HG02884 (cell line): Measurements from ENCODE around the gene PHF23.
"Not testable (repeated sequence)": the region's sequence is repeated elsewhere in the genome, so short reads cannot be mapped to it uniquely, and the experiment has no call there.

Source experiments
- ATAC-seq: cut with Tn5 transposase; IDR thresholded peaks from one replicate; pipeline ENCODE4 v1.9.1; 2021; ENCODE audit warnings: mild to moderate bottlenecking, moderate library complexity; ENCODE audit not compliant: unreplicated experiment

PHF23 gene

DNA sequence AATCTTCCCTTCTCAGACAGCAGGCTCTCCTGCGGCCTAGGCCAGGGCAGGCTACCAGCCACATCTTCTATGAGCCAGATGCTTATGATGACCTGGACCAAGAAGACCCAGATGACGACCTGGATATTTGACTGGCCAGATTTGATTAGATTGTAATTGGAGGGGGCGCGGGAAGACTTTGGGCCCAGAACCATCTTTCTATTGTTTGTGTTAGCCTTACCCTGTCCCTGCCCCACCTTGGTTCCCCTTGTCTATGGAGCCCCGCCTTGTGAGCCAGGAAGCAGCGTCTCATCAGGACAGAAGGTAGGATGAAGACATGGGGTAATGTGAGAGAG lies 20.3 kb upstream of the PHF23 start:
- no peak for ATAC-seq

DNA sequence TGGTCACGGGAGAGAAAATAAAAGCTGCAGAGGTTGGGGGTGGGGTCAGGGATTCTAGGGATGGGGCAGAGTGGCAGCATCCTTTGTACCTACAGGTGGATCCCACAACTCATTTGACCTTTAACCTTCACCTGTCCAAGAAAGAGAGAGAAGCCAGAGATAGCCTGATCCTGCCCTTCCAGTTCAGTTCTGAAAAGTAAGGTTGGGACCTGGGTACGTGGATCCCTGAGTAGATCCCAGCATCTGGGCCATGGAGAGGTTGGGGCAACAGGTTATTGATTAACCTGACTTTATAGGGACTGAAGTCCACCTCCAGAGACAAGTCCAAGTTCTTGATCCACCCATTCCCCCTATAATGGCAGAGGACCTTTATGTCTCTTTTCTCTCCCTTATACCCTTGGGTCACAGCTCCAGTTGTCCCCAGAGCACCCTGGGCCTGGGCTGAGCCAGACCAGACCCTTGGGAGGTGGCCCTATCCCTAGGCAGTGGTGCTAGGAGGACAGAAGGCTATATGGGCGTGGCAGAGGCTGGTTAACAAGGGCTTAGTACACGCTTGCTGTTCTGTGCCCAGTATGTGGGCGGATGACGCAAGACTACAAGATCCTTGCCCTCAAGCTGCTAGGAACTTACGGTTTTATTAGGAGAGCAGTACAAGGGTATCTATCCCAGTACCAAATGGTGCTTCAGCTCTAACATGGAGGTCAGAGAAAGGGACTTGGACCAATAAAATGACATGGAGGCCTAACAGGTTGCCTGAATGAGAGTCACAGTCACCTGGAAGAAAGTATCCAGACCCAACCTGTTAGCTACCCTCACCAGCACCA lies 19.7 kb upstream of the PHF23 start:
- ATAC-seq: no peak

DNA sequence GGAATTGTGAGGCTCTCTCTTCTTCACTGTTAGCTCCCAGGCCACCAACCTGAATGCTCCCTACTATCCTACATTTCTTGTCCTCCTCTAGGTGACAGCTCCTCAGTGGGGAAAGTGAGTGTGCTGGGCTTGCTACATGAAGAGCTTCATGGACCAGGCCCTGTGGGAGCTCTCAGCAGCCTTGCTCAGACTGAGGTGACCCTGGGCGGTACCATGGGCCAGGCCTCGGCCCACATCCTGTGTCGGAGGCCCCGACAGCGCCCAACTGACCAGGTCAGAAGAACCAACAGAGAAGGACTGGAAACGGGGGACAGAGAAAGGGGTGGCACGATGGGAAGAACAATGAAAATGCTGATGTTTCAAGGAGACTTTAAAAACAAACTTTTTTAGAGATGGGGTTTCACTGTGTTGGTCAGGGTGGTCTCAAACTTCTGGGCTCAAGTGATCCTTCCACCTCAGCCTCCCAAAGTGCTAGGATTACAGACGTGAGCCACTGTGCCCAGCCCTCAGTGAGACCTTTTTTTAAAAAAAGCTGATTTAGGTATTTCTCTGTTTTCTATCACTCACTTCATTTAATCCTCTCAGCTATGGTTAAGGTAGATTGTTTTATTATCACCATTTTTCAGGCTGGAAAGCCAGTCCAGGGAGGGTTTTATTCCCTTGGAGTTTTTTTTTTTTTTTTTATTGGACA lies 17.7 kb upstream of the PHF23 start:
- no peak for ATAC-seq

DNA sequence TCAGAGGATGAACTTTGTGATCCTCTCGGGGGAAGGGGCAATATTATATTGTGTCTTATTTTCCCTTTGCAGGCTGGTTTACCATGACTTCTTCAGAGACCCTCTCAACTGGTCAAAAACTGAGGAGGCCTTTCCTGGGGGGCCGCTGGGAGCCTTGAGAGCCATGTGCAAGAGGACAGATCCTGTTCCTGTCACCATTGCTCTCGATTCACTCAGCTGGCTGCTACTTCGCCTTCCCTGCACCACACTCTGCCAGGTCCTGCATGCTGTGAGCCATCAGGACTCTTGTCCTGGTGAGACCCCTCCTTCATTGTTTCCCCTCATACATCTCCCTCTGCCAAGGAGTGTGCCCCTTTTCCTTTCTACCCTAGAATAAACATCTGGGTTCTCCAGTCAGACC lies 15.3 kb upstream of the PHF23 start:
- no peak for ATAC-seq

DNA sequence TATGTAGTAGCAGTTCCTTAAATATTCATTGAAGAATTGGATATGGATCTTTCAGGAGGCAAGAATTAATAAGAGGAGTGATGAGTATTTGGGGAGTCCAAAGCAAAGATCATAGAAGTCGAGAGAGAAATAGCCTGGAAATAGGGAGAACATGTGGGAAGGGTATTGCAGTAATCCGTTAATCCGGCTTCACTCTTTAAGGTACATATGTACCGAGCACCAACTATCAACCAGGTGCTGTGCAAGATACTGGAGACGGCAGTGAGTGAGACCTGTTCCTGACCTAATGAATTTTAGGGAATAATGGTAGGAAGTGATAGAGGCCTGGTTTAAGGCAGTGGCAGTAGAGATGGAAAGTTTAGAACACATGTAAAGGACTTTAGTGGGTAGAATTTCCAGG lies 13.8 kb upstream of the PHF23 start:
- no peak for ATAC-seq

DNA sequence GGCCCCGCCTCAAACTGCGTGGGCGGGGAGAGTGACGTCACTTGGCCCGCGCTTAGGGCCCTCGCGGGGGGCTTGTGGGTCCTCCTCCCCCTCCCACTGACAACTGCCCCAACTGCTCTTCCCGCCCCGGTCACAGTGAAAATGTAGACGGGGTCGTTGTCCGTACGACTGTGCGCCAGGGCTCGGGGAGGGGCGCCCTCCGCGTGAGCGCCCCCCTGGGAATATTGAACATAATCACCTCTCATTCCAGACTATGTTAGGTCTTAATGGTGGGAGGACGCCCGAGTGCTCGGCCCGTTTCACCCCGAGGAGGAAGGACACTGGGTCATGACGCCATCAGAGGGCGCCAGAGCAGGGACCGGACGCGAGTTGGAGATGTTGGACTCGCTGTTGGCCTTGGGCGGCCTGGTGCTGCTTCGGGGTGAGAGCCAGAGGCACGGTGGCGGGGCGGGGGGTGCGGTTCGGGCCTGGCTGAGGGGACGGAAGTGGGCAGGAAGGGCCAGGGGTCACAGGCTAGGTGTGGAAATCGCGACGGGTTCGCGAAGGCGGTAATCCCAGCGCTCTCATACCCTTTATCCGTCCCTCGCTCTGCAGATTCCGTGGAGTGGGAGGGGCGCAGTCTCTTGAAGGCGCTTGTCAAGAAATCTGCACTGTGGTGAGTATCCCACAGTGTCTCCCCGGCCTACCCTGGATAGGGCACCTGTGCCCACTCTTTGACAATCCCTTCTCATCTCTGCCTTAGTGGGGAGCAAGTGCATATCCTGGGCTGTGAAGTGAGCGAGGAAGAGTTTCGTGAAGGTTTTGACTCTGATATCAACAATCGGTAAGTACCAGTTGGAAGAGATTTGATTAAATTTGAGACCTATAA lies 13.2 kb upstream of the PHF23 start, which contains the start of gene ELP5:
Gene ELP5 (plus strand): TSS at position 40 of the 868 bp plus-strand sequence. CDS start 336 bp downstream, at position 376.
- ATAC-seq: peak; percentile 46

DNA sequence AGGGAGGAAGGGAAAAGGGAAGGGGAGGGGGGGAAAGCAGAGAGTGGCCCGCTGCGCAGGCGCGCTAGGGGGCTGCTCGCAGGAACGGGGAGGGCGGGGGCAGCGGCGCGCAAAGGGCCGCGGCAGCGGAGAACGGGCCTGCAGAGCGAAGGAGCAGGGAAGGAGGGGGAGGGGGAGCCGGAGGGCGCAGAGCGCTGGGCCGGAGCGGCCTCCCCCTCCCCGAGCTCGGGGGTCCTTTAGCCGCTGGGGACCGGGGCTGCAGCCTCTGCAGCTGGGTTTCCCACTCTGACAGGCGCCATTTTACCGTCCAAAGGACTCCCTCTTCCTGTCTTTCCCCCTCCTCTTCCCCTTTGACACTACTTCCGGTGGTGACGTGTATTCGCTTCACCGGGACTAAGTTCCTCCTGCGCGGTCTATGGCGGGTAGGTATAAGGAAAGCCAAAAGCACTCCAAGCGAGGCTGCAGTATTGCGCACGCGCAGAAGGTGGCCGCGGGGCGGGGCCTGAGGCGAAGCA lies 12.5 kb upstream of the PHF23 start, which contains the start of gene CTDNEP1:
Gene CTDNEP1 (minus strand): TSS at position 74 of the 515 bp plus-strand sequence. CDS start 438 bp downstream, outside the sequence.
- peak; percentile 75 for ATAC-seq

DNA sequence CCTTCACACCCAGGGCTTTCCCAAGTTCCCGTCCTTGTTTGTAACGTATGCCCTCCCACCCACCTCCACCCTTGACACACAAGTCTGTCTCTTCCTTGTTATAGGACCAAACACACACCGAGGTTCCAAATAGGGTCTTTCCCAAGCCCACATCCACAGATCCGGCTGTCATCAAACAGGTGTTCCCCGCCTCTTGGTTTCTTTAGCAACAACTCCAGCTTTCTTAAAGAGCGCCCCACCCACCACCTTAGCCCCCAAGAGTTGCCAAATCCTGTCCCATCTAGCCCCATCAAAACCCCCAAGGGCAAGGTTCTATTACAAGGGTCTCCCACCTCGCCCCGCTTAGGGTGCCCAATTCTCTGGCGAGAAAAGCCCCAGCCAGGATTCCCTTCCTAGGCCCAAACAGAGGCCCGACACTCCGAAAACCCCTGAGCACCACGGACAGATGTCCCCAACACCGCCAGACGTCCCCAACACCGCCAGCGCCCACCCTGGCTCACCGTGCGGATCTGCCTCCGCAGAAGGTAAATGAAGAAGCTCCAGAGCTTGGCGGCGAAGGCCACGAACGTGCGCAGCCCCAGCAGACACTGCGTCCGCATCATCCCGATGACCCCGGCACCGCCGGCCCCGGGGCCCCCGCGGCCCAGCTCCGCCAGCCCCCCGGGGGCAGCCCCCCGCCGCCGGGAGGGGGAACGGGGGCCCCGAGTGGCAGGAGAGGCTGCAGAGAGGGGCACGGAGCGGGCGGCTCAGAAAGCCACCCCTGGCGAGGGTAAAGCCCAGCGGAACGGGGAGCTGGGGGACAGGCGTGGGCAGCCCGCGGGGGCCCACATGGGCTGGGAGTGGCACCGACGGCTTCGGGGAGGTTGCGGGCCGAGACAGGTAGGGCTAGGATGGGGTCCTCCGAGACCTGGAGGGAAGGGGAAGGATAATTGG lies 11.7 kb upstream of the PHF23 start:
- ATAC-seq: no peak

DNA sequence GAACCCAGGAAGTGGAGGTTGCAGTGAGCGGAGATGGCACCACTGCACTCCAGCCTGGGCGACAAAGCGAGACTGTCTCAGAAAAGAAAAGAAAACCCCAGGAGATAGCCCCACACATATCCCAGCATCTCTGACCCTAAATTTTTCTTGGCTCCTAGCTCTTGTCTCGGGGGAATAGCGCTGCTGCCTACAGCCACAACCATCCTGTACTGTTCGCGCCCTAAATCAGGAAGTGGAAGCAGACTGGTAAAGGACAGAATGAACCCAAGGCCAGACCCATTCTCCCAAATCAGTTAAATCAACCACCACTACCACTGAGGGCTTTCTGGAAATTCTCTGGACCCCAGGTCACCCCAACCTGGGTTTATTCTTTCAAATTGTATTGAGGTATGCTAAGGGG lies 10.6 kb upstream of the PHF23 start:
- no peak for ATAC-seq

DNA sequence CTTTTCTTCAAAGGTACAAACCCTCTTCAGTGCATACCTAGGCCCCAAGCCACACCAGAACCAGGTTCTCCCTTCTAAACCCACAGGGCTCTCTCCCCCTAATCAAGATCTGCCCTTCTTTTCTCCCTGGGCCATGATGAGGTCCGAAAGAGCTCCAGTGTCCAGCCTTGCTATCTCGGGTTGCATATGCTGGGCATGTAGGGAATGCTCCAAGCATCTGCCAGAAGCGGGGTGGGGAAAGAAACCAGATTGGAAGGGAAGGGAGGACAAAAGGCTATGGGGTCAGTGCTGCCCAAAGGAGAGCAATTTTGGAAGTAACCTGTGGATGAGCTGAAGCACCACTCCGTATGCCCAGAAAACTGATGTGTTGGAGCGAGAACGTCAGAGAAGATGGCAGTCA lies 10.0 kb upstream of the PHF23 start:
- ATAC-seq: no peak

DNA sequence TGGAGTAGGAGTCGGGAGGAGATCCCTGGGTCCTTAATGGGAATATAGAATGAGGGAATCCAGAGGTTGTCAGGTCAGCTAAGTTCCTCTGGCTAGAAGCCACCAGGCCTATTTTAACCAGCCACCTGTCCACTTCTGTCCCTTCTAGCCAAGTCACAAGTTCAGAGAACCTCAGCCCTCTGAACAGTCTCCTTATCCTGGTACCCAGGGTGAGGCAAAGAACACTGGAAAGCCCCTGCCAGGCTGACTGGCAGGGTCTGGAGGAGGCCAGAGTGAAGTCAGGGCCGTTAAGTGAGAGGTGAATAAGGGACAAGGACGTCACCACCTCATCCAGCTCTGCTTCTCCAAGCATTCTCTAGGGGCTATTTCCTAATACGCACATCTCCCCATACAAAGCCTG lies 9.5 kb upstream of the PHF23 start:
- ATAC-seq: no peak

DNA sequence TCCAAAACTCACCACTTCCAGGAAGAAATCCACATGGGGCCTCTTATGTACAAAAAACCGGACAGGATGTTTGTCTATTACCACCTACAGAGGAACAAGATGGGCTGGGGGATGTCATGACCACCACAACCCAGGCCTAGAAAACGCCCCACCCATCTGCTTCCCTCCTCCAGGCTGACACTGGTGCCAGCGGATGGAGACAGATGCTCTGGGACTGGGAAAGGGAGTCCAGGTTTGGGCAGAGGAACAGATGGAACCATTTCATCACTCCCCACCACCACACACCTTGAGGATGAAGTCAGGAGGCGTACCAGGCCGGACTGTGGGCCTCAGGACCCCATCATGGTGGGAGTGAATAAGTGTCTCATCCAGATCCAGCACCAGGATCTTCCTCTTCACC lies 7.5 kb upstream of the PHF23 start:
- no peak for ATAC-seq

DNA sequence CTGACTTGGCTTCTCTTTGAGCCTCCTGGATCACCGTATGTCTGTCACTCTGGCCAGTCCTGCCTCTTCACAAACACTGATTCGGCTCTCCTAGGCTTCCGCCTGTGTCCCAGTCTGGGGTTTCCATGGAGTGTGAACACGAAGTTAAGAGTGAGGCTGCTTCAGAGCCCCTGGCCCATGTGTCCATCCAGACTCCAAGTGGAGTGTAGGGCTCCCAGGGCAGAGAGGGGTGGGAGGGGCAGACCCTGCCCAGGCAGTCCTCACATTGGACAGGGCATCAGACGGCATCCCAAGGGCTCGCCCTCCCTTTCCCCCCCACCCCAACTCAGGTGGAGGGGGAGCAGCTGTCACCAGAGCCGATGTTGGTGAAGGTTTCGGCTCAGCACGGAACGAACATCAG lies 4.6 kb upstream of the PHF23 start:
- ATAC-seq: not testable (repeated sequence)

DNA sequence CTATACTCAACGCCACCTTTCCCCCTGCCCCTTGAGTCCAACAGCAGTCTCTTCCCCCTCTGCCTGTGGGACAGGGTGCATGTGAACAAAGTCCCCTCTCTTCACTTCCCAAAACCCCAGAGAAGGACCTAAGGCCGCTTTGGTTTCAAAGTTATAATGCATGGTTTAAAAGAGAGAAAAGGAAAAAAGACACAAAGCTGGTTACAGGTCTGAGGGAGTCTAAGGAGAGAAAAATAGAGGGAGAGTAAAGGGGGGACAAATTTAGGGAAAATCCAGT lies 4.1 kb upstream of the PHF23 start:
- ATAC-seq: no peak

DNA sequence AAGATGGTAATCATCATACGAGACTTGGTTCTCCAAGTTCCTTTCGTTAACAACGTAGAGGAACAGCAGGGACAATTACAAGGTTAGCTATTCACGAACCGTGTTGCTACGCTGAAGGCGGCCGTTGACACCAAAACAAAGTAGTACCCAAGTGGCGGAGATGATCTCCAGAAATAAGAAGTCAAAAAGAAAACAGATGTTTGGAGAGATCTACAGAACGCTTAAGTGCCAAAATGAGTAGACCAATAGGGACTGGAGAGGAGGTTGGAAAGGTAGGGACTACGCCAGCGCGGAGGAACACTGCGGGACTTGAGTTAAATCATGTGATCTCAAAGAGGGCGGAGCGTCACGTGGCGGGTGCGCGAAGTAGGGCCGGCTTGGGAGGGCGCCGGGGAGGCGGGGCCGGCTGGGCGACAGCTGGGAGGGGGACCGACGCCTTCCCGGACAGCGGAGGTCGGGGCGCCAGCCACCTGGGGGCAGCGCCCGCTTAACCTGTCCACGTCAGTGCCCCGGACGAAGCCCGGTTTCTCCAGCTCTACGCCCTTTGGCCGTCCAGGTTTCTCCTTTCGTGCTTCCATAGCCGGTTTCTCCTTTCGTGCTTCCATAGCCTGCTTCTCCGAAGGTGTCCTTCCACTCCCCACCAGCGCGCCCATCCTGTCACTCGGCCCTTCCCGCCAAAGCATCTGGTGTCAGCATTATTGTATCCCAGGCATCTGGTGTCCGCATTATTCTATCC lies 3.6 kb upstream of the PHF23 start:
- no peak for ATAC-seq

DNA sequence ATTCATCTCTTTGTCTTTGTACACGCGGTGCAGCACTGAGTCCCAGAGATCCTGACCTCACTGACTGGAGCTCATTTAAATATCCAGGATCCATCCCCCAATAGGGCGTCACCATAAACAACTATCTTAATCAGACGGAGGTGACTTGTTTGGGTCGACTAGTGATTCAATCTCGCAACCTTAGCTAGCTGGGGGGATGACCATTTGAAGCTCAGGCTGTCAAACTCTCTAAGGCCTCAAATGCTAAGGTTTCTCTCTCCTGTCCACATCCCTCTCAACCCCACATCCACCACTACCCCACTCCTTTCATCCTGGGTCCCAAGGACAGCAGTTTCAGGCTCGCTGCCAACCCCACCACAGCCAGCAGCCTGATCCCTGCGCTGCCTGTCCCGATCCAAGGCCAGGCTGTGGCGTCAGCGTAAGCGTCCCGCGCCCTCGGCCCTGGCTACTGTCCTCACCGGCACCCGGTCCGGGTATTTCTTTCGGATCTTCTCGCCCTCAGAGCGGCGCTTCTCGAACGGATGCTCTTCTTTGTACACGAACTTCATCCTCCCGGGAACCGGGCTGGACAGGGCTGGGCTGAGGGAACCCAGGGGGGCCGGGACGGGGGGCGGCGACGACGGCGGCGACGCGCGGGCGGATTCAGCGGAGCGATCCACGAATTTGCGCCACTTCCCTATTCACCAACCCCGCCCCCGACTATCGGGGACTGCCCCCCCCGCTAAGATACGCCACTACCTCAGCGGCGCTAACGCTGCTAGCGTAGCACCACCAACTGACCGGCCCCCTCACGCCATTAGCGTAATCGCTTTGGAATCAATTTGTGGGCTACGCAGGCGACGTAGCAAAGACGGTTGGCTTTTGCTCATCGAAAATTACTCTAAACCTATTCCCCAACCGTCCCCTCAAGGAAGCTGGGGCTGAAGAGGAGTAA lies 2.8 kb upstream of the PHF23 start, which contains the start of gene GABARAP:
Gene GABARAP (minus strand): TSS at position 667 of the 934 bp plus-strand sequence. CDS start 119 bp downstream, at position 548.
- ATAC-seq: no peak

DNA sequence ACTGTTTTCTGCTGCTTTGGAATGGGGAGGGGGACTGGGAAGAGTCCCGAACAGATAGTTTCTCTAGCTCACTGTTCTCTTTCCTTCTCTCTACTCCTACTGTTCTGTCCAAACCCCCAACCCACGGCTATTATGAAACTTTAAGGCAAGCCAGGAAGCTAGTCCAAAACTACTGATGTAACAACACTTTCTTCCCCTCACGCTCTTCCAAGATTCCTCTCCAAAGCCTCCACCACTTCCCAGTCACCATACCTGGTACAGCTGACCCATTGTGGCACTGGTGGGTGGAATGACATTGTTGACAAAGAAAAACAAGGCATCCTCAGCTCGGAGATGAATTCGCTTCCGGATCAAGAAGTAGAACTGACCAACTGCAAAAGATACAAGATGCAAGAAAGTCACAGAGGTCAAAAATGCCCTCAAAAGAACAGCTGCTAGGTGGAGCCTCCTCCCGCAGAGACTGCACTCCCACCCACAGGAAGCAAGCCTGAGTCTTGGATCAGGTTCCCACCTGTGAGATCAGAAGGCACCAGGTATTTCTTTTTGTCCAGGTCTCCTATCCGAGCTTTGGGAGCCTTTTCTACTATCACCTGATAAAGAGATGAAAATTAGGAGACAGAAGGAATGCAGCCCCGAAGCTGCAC lies 2.0 kb upstream of the PHF23 start:
- ATAC-seq: no peak

DNA sequence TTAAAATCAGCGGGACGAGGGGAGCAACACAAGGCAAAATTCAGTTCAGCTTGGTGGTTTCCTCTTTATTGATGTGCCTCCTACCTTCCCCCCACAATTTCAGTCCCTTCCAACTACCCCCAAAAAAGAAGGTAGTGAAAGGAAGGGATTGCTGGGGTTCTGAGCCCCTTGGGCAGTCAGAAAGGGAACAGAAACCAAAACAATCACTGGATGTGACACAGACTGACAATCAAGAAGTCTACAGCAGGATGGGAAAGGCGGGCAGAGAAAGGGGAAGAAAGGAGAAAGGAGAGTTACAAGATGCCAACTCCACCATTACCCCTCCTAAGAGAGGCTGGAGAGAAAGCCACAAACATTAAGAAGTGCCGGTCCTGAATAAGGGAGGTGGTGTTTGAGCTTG lies 1.1 kb upstream of the PHF23 start:
- ATAC-seq: no peak
